ENCODE measurements around the gene AGO4.

Gene AGO4

DNA sequence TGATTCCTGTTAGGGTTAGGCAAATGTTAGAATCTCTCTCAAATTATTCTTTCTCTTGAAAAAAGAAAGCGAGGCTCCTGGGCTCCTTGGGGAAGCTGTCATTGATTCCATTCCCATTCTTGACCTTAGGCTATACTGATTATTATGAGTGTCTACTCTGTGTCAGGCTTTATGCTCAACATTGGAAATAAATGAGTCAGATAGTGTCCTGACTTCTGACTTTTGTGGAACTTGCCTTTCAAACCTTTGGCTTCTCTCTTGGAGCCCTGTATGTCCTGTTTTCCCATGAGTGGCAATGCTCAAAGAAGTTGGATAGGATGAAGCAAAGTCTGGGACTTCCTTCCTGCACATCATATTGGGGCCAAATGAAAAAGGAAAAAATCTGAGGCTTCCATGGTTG is 86.8 kb downstream of the AGO4 start:
- DNase-seq (ENCODE audit: low read depth) = no peak

DNA sequence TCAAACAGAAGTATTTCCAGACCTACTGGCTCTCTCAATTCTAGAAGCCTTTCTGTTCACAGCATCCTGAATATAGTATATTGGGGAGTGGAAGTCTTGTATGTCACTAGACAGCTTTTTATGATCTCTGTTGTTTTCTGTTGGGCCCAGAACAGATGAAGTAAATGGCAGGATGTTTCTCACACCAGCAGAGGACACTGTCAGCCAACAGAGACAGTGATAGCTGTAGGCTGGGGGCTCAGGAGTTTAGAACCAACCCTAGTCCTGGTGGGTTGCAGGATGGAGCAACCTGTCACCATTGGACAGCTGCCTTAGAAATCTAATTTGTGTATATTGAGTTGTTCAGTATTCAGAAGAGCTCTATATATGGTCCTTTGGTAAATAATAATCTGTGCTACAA is 92.1 kb downstream of the AGO4 start:
- no peak for DNase-seq (ENCODE audit: low read depth)

DNA sequence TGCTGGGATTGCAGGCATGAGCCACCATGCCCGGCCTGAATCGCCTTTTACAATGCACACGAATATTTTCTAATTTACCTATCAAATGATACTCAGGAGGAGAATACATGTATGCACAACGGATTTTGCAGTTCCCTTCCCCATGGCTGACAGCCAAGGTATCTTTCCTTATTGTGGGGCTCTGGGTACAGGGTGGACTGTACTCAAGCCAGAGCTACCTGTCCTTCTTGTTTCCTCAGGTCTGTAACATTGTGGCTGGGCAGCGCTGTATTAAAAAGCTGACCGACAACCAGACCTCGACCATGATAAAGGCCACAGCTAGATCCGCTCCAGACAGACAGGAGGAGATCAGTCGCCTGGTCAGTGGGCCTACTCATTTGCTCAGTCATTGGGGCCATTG is 93.4 kb downstream of the AGO4 start:
- no peak for DNase-seq (ENCODE audit: low read depth)

DNA sequence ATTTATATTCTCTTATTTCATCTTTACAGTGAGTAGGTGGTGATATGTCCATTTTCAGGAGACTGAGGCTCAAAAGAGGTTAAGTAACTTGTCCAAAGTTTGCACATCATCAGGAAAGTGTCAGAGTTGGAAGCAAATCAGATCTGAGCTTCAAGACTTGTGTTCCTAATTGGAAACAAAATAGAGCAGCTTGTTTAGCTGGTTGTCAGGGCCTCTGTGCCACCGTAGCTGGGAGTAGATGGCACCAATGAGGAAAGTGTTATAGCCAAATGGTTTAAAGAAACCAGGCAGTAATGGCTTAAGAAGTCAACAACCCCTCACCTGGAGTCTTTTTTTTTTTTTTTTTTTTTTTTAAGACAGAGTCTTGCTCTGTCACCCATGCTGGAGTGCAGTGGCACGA is 94.9 kb downstream of the AGO4 start:
- no peak for DNase-seq (ENCODE audit: low read depth)
